Measurements from ENCODE around the gene TASP1. TPM values are rescaled to one million over a fixed set of nuclear protein-coding genes. Genes with fewer than 3 reads are reported as not detected.

Gene TASP1
- total and polyA plus RNA-seq, 2 donors (not counting 3 experiments of a cell fraction or from before 2014, with no cell fraction given): 3.5 to 8.9 TPM

- FAIRE-seq (no peak), DNase-seq (ENCODE audit: low read depth, low spot score) (no peak)
- Histone ChIP-seq H3K9me1 (replicated peaks; ENCODE audit: control insufficient read depth, extremely low read depth, insufficient read depth, low read length) (no peaks in the 10 kb centered on the region), H3K27me3 (ENCODE audit: control insufficient read depth in 2 of 2, insufficient read depth in 2 of 2, low read length in 2 of 2) (no peaks in the 10 kb centered on the region), H4K20me1 (replicated peaks; ENCODE audit: control insufficient read depth, extremely low read depth, insufficient read depth, low read length) (no peaks in the 10 kb centered on the region), H3K4me1 (ENCODE audit: control insufficient read depth, extremely low read depth, insufficient read depth, low read length) (no peaks in the 10 kb centered on the region), H3K9me3 (replicated peaks; ENCODE audit: control insufficient read depth, insufficient read depth, low read length) (no peaks in the 10 kb centered on the region), H3K4me2 (ENCODE audit: insufficient read depth, low read length) (no peak overlapping the region), H3K27ac (ENCODE audit: insufficient read depth, low read depth, low read length) (no peak overlapping the region), H2AFZ (ENCODE audit: low read depth, low read length) (no peak overlapping the region), H3K4me3 (replicated peaks in 1 of 3; ENCODE audit: insufficient read depth in 1 of 3, low read depth in 1 of 3, low read length in 3 of 3) (no peak overlapping the region), H3K36me3 (ENCODE audit: control insufficient read depth in 2 of 2, extremely low read depth in 1 of 2, insufficient read depth in 2 of 2, low read length in 2 of 2) (no peaks in the 10 kb centered on the region), H3K9ac (replicated peaks; ENCODE audit: extremely low read depth, insufficient read depth, low read length) (no peak overlapping the region), H3K79me2 (ENCODE audit: control insufficient read depth, insufficient read depth, low read length) (no peaks in the 10 kb centered on the region)
- ChIA-PET POLR2A (no interaction called here), CTCF (interaction anchor here (4.5 kb wide), 1 partner anchor 17 kb away, joined by 34 read pairs; no protein-coding TSS in a partner anchor)
- BruUV-seq (replicated peaks): no TSS peak
- TF ChIP-seq FOS (IDR thresholded peaks at IDR 0.05; ENCODE audit: borderline replicate concordance, insufficient read depth, low read length) (no peak), EZH2 (IDR thresholded peaks at IDR 0.05; ENCODE audit: borderline replicate concordance, low read depth, low read length, severe bottlenecking) (no peak), CTCF (IDR thresholded peaks at IDR 0.05; ENCODE audit: extremely low read depth in 1 of 2, insufficient read depth in 1 of 2, low read depth in 1 of 2, low read length in 2 of 2) (no peak), MYC (IDR thresholded peaks at IDR 0.05; ENCODE audit: low read depth, low read length) (no peak), POLR2AphosphoS5 (IDR thresholded peaks at IDR 0.05; ENCODE audit: insufficient read depth, low read depth, low read length) (no peak), POLR2A (IDR thresholded peaks at IDR 0.05; ENCODE audit: low read depth, low read length) (no peak), JUN (IDR thresholded peaks at IDR 0.05; ENCODE audit: borderline replicate concordance, insufficient read depth, insufficient read length, low read depth) (no peak), GATA2 (IDR thresholded peaks at IDR 0.05; ENCODE audit: insufficient read depth, insufficient read length, low read depth, low read length) (no peak), MAX (IDR thresholded peaks at IDR 0.05; ENCODE audit: insufficient read depth, insufficient read length) (no peak)
- intact Hi-C loops (cut with micrococcal nuclease) (no loop called here), dilution Hi-C loops (cut with MboI; ENCODE audit: extremely low pct_ligation_motif_present, low sequenced_read_pairs) (no loop called here)
These were observed 74.9 kb downstream of the TASP1 start for GRCh38 chr20:13563854-13564253.

Measured in endothelial cell of umbilical vein (primary cell).